Measurements from ENCODE around the gene ZNF772. TPM values are rescaled to one million over a fixed set of nuclear protein-coding genes. Genes with fewer than 3 reads are reported as not detected.

ZNF772 gene
- total and polyA plus RNA-seq, 2 of the 8 experiments (the other 6 are each of a cell fraction or from before 2014, with no cell fraction given) = 4.0 to 15.2 TPM

- TF ChIP-seq CHD7 (IDR thresholded peaks at IDR 0.05; ENCODE audit: insufficient replicate concordance, low read length) = no peak
- TF ChIP-seq SIRT6 (IDR thresholded peaks at IDR 0.05; ENCODE audit: low read length) = no peak
- TF ChIP-seq CEBPB (IDR thresholded peaks at IDR 0.05; ENCODE audit: low read depth, low read length) = no peak
- TF ChIP-seq YY1 (IDR thresholded peaks at IDR 0.05; ENCODE audit: low read depth, low read length) = peak; percentile 90
- peak in 1 of 2 experiments; percentile 82; a peak in 1 of 4 replicates for TF ChIP-seq HDAC2 (IDR thresholded peaks at IDR 0.05; ENCODE audit: borderline replicate concordance in 1 of 2, low read depth in 2 of 2, low read length in 2 of 2)
- no peak for TF ChIP-seq ZNF274 (IDR thresholded peaks at IDR 0.05; ENCODE audit: borderline replicate concordance, extremely low read depth, low read length)
- TF ChIP-seq SAP30 (IDR thresholded peaks at IDR 0.05; ENCODE audit: insufficient read depth, insufficient replicate concordance, low read length) = peak; percentile 74
- TF ChIP-seq EGR1 (IDR thresholded peaks at IDR 0.05; ENCODE audit: borderline replicate concordance, low read depth, low read length) = no peak
- no peak for TF ChIP-seq JUND (IDR thresholded peaks at IDR 0.05; ENCODE audit: low read length)
Measured at GRCh38 chr19:57477191-57478008, at the start of gene ZNF772 (continued).

Data from H1 (cell line).